ENCODE results near the gene PTP4A2.
"Not testable (repeated sequence)": the region's sequence is repeated elsewhere in the genome, so short reads cannot be mapped to it uniquely, and the experiment has no call there.

PTP4A2 gene

GRCh38 chr1:31945677-31946076 is 7.5 kb upstream of the PTP4A2 start:
- DNase-seq = not testable (repeated sequence)

- no peak for DNase-seq
Observed at GRCh38 chr1:31944205-31945089, 6.3 kb upstream of the PTP4A2 start.

- DNase-seq = no peak
Observed at GRCh38 chr1:31943546-31944184, 5.5 kb upstream of the PTP4A2 start.

- DNase-seq = not testable (repeated sequence)
Observed at GRCh38 chr1:31942061-31942460, 3.9 kb upstream of the PTP4A2 start.

- DNase-seq = peak in 1 of 2 experiments; percentile 23
Observed at GRCh38 chr1:31939484-31940329, 1.5 kb upstream of the PTP4A2 start.

GRCh38 chr1:31937300-31938183 is 626 bp downstream of the PTP4A2 start:
- peak in 1 of 2 experiments; percentile 30 for DNase-seq

- DNase-seq = no peak
Observed at GRCh38 chr1:31936981-31937299, 1.2 kb downstream of the PTP4A2 start.

GRCh38 chr1:31936278-31936980 is 1.7 kb downstream of the PTP4A2 start:
- no peak for DNase-seq

GRCh38 chr1:31934706-31935629 is 3.2 kb downstream of the PTP4A2 start:
- DNase-seq = no peak

GRCh38 chr1:31932491-31933316 is 5.5 kb downstream of the PTP4A2 start:
- DNase-seq = no peak

GRCh38 chr1:31931593-31932225 is 6.5 kb downstream of the PTP4A2 start:
- no peak for DNase-seq

- no peak for DNase-seq
Observed at GRCh38 chr1:31930836-31931592, 7.2 kb downstream of the PTP4A2 start.

GRCh38 chr1:31927661-31927980 is 10.5 kb downstream of the PTP4A2 start:
- DNase-seq = no peak

- DNase-seq = no peak
Observed at GRCh38 chr1:31926853-31927660, 11.1 kb downstream of the PTP4A2 start.

- no peak for DNase-seq
Observed at GRCh38 chr1:31926252-31926651, 11.9 kb downstream of the PTP4A2 start.

- not testable (repeated sequence) for DNase-seq
Observed at GRCh38 chr1:31925824-31926223, 12.3 kb downstream of the PTP4A2 start.

- DNase-seq = no peak
Observed at GRCh38 chr1:31924839-31925238, 13.3 kb downstream of the PTP4A2 start.
